Activated T-cell treated with anti-CD3 and anti-CD28 coated beads, Interleukin-2, amount 50 U/mL, for 72 hours (primary cell): Measurements from ENCODE around the gene EDARADD. TPM values are rescaled to one million over a fixed set of nuclear protein-coding genes. Genes with fewer than 3 reads are reported as not detected.

Experiments
- ATAC-seq, 2 donors: fragments of 150-1000 bp; cut with Tn5 transposase; replicated peaks in 1 of 2; 2 replicates each; pipeline ENCODE4 v1.10.0; 2021; ENCODE audit warnings: moderate library complexity in 2 of 2, mild to moderate bottlenecking in 1 of 2
- DNase-seq, 2 donors: peaks; one replicate each; pipeline ENCODE4 v3.0.0; 2021 to 2022; ENCODE audit warnings: mixed read lengths in 1 of 2
- H3K27ac Mint-ChIP-seq: one replicate; pipeline ENCODE4 v1.8.0; 2022; ENCODE audit warnings: mild to moderate bottlenecking, moderate library complexity, mixed read lengths
- H3K27me3 Mint-ChIP-seq: one replicate; pipeline ENCODE4 v1.8.0; 2022; ENCODE audit warnings: low read depth, mixed read lengths
- H3K36me3 Mint-ChIP-seq, 2 donors: one replicate each; pipeline ENCODE4 v1.8.0; 2022; ENCODE audit warnings: mixed read lengths in 2 of 2, mild to moderate bottlenecking in 1 of 2; ENCODE audit not compliant: insufficient read depth in 2 of 2
- H3K4me1 Mint-ChIP-seq: one replicate; pipeline ENCODE4 v1.8.0; 2022; ENCODE audit warnings: low read depth, mixed read lengths
- H3K4me3 Mint-ChIP-seq, 2 donors: one replicate each; pipeline ENCODE4 v1.8.0; 2022; ENCODE audit warnings: mild to moderate bottlenecking in 2 of 2, mixed read lengths in 2 of 2, moderate library complexity in 2 of 2
- H3K9me3 Mint-ChIP-seq, 2 donors: one replicate each; pipeline ENCODE4 v1.8.0; 2022; ENCODE audit warnings: mixed read lengths in 2 of 2
- total RNA-seq, 2 donors: library from RNA; stranded (reverse); gene quantifications; one replicate each; pipeline ENCODE4 v1.2.3, GENCODE V29; 2022

The EDARADD gene
- total RNA-seq, 2 donors from 2014 or later = 1.9 to 7.1 TPM

DNA sequence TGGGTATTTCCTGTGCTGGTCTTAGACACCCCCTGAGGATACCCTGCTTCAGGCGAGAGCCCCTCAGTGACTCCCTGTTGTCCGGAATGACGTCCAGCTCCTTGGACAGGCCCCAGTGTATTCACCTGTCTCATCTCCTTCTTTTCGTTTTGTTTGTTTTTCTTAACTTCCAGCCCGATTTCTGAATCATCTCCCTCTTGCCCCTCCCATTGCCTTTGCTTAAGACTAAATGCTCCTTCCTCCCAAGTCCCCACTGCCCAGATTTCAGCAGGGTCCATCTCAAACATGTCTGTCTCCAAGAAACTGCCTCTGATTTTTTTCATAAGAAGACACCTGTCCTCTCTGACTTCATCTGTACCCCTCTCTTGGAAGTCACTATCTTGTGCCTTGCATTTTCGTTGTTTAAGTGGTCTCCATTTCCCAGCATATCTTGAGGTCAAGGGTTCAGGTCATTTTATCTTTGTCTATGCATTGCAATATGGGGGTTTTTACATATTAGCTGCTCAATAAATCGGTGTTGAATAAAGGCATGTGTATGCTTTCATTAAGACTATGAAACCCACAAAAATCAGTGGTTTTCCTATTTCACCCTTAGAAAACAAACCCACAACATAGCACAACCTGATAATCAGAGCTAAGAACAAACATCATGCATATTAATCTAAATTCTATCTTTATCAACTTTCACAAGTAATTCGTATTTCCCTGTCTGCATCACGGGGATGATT lies 71.3 kb downstream of the EDARADD start:
- H3K27ac Mint-ChIP-seq = peak overlapping the region; percentile 9
- peak overlapping the region in 1 of 2 donors; percentile 7 for H3K4me3 Mint-ChIP-seq
- no peak for DNase-seq
- no peaks in the 10 kb centered on the region for H3K36me3 Mint-ChIP-seq
- peaks cover 45% of the 10 kb centered on the region for H3K27me3 Mint-ChIP-seq
- ATAC-seq = no peak
- H3K9me3 Mint-ChIP-seq = no peaks in the 10 kb centered on the region
- H3K4me1 Mint-ChIP-seq = peaks cover 18% of the 10 kb centered on the region

DNA sequence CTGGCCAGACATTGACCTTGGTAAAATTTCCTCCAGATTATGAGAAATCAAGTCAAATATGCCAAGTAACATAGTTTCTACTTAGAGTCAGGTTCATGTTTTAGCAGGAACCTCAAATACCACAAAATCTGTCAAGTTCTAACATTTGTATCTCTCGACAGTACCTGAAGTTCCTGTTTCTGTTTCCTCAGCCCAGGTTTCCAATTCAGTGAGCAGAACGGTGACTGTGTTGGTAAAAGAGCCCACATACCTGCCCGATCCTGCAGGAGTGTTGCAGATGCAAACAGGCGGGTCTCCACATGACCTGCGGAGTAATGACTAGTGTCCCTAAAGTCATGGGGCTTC lies 71.8 kb downstream of the EDARADD start:
- H3K4me3 Mint-ChIP-seq = peak overlapping the region in 1 of 2 donors; percentile 7
- no peak overlapping the region for H3K27ac Mint-ChIP-seq
- H3K27me3 Mint-ChIP-seq = peaks cover 45% of the 10 kb centered on the region
- no peak for DNase-seq
- H3K9me3 Mint-ChIP-seq = no peaks in the 10 kb centered on the region
- H3K36me3 Mint-ChIP-seq = no peaks in the 10 kb centered on the region
- peaks cover 18% of the 10 kb centered on the region for H3K4me1 Mint-ChIP-seq
- peak in 1 of 2 donors; percentile 35 for ATAC-seq

DNA sequence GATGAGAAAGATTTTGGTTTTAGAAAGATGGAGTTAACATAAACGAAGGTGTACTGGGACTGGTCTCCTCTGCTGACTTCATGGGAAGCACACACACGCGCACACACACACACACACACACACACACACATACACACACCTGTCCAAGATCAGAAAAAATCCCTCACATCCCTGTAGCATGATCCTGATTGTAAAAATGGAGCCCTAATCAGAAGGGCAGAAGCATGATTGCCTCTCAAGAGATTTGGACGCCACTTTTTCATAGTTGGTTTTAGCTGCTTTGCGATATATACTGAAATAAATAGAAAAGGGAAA lies 73.2 kb downstream of the EDARADD start:
- ATAC-seq = no peak
- Mint-ChIP-seq H3K4me1 (peaks cover 18% of the 10 kb centered on the region), H3K36me3 (no peaks in the 10 kb centered on the region), H3K4me3 (no peak overlapping the region), H3K27me3 (peaks cover 45% of the 10 kb centered on the region), H3K9me3 (no peaks in the 10 kb centered on the region), H3K27ac (no peak overlapping the region)
- no peak for DNase-seq

DNA sequence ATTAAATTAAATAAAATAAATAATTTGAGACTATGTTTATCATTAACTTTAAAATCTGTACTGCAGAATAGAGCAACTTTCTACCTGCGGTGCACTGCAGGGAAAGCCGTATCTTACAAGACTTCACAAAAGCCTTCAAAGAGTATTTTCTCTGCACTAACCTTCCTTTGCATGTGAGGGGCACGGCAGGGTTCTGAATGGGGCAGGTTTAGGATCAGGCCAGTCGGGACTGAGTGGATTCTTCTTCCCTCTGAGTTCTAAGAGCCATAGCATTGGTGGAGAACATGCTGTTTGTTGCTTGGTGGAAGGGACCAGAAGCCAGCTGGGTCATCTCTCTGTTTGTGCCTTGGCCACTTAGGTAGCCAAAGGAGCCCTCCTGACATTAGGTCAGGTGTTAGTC lies 74.5 kb downstream of the EDARADD start:
- Mint-ChIP-seq H3K4me1 (peaks cover 18% of the 10 kb centered on the region), H3K27me3 (peaks cover 40% of the 10 kb centered on the region), H3K4me3 (no peak overlapping the region), H3K27ac (no peak overlapping the region), H3K9me3 (no peaks in the 10 kb centered on the region), H3K36me3 (no peaks in the 10 kb centered on the region)
- DNase-seq (no peak), ATAC-seq (no peak)

DNA sequence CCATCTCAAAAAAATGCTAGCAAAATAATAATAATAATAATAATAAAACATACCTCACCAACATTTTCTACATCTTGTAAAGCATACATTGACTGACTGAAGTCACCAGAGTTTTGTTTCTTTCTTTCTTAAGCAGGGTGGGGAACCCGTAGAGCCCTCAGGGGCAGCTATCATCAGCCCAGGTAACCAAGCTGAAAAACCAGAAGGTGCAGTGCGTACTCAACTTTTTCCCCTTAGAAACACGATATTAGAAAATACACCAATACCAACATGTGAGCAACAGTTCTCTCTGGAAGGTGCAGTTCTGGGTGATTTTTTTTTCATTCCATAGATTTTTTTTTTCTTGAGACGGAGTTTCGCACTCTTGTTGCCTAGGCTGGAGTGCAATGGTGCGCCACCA lies 75.4 kb downstream of the EDARADD start:
- Mint-ChIP-seq H3K27ac (no peak overlapping the region), H3K27me3 (peaks cover 37% of the 10 kb centered on the region), H3K4me3 (no peak overlapping the region), H3K4me1 (peaks cover 18% of the 10 kb centered on the region), H3K9me3 (no peaks in the 10 kb centered on the region), H3K36me3 (no peaks in the 10 kb centered on the region)
- ATAC-seq (no peak), DNase-seq (no peak)

DNA sequence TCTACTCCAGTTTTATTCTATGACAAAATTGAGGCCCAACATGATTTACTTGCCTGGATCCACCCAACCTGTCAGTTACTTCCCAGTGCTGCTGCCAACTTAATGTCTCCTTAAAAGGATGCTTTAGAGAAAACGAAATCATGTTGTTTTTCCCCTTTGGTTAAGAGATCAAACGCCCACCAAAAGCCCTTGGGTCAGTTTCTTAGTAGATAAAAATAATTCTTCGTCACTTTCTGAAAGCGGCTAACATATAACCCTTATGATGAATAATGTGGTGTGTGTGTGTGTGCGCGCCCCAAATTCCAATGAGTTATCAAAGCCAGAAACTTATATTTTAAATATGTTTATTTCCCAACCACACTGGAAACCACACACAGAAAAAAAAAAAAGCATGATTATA lies 77.0 kb downstream of the EDARADD start:
- Mint-ChIP-seq H3K4me1 (peaks cover 3% of the 10 kb centered on the region), H3K4me3 (no peak overlapping the region), H3K36me3 (no peaks in the 10 kb centered on the region), H3K9me3 (no peaks in the 10 kb centered on the region), H3K27ac (no peak overlapping the region), H3K27me3 (peaks cover 24% of the 10 kb centered on the region)
- no peak for ATAC-seq
- no peak for DNase-seq

DNA sequence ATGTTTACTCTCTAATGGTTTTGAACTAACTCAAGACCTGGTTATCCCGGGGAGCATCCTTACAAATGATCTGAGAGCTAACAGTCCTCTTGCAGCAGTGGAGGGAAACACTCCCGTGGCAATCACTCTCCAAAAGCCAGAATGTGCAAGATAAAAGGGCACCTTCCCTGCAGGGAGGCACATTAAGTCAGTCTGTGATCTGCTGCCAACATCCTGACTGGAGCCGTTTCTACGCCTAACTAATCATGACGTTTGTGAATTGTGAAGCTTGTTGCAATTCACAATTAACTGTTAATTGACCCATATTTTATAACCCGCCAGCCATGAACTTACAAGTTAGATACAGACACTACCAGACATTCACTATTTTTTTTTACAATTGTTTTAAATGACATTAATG lies 77.6 kb downstream of the EDARADD start:
- ATAC-seq (no peak), DNase-seq (no peak)
- Mint-ChIP-seq H3K27ac (no peak overlapping the region), H3K9me3 (no peaks in the 10 kb centered on the region), H3K4me3 (no peak overlapping the region), H3K27me3 (peaks cover 18% of the 10 kb centered on the region), H3K4me1 (no peaks in the 10 kb centered on the region), H3K36me3 (no peaks in the 10 kb centered on the region)

DNA sequence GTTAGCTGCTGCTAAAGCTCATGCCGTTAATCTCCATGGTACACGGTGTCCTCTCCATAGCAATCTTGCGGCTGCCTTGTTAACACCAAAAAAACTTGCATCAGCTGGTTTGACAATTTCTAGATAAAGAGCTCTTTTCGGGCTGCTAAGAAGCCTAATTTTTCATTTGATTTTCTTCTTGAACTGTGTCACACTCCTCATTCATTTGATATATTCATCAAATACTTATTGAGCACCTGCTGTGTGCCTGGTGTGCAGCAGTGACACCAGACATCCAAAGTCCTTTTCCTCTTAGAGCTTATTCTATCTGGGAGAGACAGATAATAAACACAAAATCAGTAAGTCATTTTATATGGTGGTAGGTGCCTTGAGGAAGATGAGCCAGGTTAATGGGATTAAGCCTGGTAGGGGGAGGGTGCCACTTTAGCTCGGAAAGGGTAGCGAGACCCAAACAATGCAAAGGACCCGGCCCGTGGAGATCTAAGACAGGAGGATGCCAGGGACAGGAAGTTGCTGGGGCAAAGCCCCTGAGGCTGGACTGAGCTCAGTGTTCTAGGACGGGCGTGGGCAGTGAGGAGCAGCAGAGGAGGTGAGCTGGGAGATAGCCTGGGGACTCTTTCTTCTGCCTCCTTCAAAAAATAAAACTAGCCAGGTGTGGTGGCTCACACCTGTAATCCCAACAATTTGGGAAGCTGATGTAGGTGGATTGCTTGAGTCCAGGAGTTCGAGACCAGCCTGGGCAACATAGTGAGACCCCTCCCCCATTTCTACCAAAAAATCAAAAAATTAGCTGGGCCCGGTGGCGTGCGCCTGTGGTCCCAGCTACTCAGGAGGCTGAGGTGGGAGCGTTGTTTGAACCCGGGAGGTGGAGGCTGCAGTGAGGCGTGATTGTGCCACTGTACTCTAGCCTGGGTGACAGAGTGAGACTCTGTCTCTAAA lies 79.0 kb downstream of the EDARADD start:
- H3K9me3 Mint-ChIP-seq = no peaks in the 10 kb centered on the region
- H3K36me3 Mint-ChIP-seq = no peaks in the 10 kb centered on the region
- H3K27ac Mint-ChIP-seq = no peak overlapping the region
- no peaks in the 10 kb centered on the region for H3K4me1 Mint-ChIP-seq
- ATAC-seq = no peak
- peaks cover 6% of the 10 kb centered on the region for H3K27me3 Mint-ChIP-seq
- H3K4me3 Mint-ChIP-seq = no peak overlapping the region
- no peak for DNase-seq

DNA sequence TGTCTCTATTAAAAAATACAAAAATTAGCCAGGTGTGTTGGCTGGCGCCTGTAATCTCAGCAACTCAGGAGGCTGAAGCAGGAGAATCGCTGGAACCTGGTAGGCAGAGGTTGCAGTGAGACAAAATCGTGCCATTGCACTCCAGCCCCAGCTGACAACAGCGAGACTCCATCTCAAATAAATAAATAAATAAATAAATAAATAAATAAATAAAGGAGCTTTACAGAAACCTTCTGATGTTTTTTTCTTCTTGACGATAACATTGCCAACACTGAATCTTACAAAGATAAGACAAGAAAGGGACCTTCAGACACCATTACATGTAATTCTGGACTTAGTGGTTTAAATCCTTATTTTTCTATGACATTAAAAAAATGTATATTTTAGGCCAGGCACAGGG lies 81.9 kb downstream of the EDARADD start:
- Mint-ChIP-seq H3K36me3 (no peaks in the 10 kb centered on the region), H3K9me3 (no peaks in the 10 kb centered on the region), H3K4me1 (no peaks in the 10 kb centered on the region), H3K4me3 (no peak overlapping the region), H3K27ac (no peak overlapping the region), H3K27me3 (peaks cover 6% of the 10 kb centered on the region)
- DNase-seq (no peak), ATAC-seq (no peak)

DNA sequence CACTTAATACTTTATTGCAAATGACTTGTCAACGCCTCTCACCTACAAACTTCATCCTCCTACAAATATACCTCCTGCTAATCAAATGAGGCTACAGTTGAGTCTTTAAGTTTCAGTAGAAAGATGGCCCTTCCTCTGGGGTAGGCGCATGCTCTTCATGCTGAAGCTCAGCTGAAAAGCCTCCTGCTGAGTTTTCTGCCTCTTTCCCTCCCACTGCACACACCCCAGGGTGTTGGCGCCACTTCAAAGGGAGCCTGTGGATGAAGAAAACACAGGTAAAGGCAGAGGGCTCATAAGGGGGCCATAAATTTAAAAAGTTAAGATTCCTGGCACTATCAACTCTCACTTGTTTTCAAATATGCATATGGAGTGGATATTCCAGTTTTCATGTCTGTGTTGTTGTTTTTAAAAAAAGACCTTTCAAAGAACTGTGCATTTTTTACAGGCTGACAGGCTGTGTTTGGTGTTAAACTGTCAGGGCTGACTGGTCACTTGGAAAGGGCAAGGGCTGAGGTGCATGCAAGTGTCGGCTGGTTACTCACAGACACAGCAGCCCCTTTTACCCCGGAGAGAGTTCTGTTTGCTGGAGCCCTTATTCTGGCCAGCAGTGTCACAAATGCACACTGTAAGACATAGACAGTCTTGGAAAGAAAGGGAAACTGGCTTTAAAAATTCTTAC lies 86.8 kb downstream of the EDARADD start:
- Mint-ChIP-seq H3K27me3 (no peaks in the 10 kb centered on the region), H3K4me3 (no peak overlapping the region), H3K36me3 (no peaks in the 10 kb centered on the region), H3K9me3 (no peaks in the 10 kb centered on the region), H3K4me1 (peaks cover 1% of the 10 kb centered on the region), H3K27ac (no peak overlapping the region)
- ATAC-seq (no peak), DNase-seq (no peak)

DNA sequence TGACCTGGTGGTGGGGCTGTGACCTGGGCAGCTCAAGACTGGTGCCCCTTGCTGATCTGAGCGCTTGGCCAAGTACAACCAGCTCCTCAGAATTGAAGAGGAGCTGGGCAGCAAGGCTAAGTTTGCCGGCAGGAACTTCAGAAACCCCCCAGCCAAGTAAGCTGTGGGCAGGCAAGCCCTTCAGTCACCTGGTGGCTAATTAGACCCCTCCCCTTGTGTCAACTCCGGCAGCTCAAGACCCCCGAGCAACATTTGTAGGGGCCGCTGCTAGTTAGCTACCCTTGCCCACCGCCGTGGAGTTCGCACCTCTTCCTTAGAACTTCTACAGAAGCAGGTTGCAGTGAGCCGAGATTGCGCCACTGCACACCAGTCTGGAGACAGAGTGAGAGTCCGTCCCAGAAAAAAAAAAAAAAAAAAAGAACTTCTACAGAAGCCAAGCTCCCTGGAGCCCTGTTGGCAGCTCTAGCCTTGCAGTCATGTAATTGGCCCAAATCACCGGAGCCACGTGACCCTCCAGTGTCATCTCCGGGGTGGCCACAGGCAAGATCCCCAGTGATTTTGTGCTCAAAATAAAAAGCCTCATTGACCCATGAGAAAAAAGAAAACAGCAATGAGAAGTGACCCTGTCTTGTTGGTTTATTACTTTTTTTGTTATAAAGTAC lies 90.4 kb downstream of the EDARADD start:
- Mint-ChIP-seq H3K4me3 (no peak overlapping the region), H3K4me1 (peaks cover 6% of the 10 kb centered on the region), H3K27me3 (no peaks in the 10 kb centered on the region), H3K9me3 (no peaks in the 10 kb centered on the region), H3K36me3 (no peaks in the 10 kb centered on the region), H3K27ac (no peak overlapping the region)
- no peak for DNase-seq
- ATAC-seq = no peak

DNA sequence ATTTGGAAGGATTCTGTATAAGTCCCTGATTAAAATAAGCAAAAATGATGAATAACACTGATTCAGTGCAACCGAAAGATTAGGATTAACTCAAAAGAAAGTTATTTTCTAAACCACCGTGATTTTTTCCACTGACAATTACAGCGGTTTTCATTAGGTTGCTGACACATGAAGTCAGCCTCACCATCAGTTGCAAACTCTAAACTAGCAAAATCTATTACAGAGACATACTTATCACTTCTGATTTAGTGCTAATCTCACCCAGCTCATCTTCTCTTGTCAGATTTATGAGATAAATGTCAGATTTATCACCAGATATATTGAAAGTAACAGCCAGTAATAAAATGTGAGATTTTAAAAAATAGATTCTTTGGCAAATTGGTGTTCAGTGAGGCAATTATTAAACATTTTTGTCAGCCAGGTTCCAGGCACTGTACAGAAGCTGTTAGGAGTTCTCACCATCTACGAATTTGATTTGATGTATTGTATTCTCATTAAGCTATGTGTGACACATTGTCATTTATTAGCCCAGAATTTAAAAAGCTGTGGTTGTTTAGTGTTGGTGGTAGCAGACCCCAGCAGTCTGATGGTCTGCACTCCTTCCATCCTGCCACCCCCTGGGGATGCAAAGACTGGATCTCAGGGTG lies 92.4 kb downstream of the EDARADD start:
- Mint-ChIP-seq H3K36me3 (no peaks in the 10 kb centered on the region), H3K27me3 (peaks cover 14% of the 10 kb centered on the region), H3K9me3 (no peaks in the 10 kb centered on the region), H3K4me3 (no peak overlapping the region), H3K4me1 (peaks cover 12% of the 10 kb centered on the region), H3K27ac (no peak overlapping the region)
- DNase-seq (no peak), ATAC-seq (no peak)
